Gastroesophageal sphincter (tissue), 3 donors: ENCODE results near the gene TMEM51.

Source experiments
- CTCF ChIP-seq, 4 experiments: fragments of 200-600 bp in 2 of 4; fragments of 450-650 bp in 2 of 4; sonication (generic) in 1 of 4; IDR thresholded peaks; one replicate each; pipeline ENCODE4 v1.5.1; 2017 to 2019; ENCODE audit warnings: antibody characterized with exemption in 4 of 4, mild to moderate bottlenecking in 2 of 4, moderate library complexity in 2 of 4
- EP300 ChIP-seq: sonication (generic); formaldehyde crosslinking; IDR thresholded peaks from one replicate; pipeline ENCODE4 v1.6.1; 2017; ENCODE audit warnings: antibody characterized with exemption, mild to moderate bottlenecking
- POLR2A ChIP-seq, 2 donors: fragments of 450-650 bp; IDR thresholded peaks; one replicate each; pipeline ENCODE4 v1.6.1; 2017; ENCODE audit warnings: antibody characterized with exemption in 2 of 2, mild to moderate bottlenecking in 2 of 2, moderate library complexity in 1 of 2
- POLR2AphosphoS5 ChIP-seq: sonication (generic); formaldehyde crosslinking; IDR thresholded peaks from one replicate; pipeline ENCODE4 v1.6.1; 2017; ENCODE audit warnings: antibody characterized with exemption

- TF ChIP-seq EP300 (no peak), CTCF (IDR thresholded peaks at IDR 0.05) (no peak), POLR2A (IDR thresholded peaks at IDR 0.05) (no peak), POLR2AphosphoS5 (no peak)
Measured at GRCh38 chr1:15107058-15107687, 46.4 kb upstream of the TMEM51 start.
